NCI-H1417 treated with DMSO at 0.1 percent for 48 hours (cell line): ENCODE measurements around the gene CHGA.

Experiments used
- DNase-seq: peaks from one replicate; lab custom pipeline; 2025; lab: John Stamatoyannopoulos, UW

The CHGA gene

GRCh38 chr14:92929689-92930608 is 7.0 kb downstream of the CHGA start:
- no peak for DNase-seq

GRCh38 chr14:92930737-92931602 is 8.0 kb downstream of the CHGA start:
- DNase-seq = no peak

- no peak for DNase-seq
These were observed 8.9 kb downstream of the CHGA start for GRCh38 chr14:92931681-92932447.

GRCh38 chr14:92932448-92933395 is 9.8 kb downstream of the CHGA start:
- no peak for DNase-seq

GRCh38 chr14:92933481-92933880 is 10.5 kb downstream of the CHGA start:
- no peak for DNase-seq

GRCh38 chr14:92934196-92935085 is 11.5 kb downstream of the CHGA start:
- DNase-seq = no peak

GRCh38 chr14:92935446-92935845 is 12.5 kb downstream of the CHGA start:
- no peak for DNase-seq

GRCh38 chr14:92936085-92936484 is 13.1 kb downstream of the CHGA start:
- DNase-seq = no peak

- no peak for DNase-seq
These were observed 14.3 kb downstream of the CHGA start for GRCh38 chr14:92937051-92937937.

- DNase-seq = no peak
These were observed 15.4 kb downstream of the CHGA start for GRCh38 chr14:92938235-92938875.

- no peak for DNase-seq
These were observed 16.1 kb downstream of the CHGA start for GRCh38 chr14:92938890-92939671.

- no peak for DNase-seq
These were observed 16.7 kb downstream of the CHGA start for GRCh38 chr14:92939699-92940098.

- DNase-seq = no peak
These were observed 17.6 kb downstream of the CHGA start for GRCh38 chr14:92940543-92940942.

- DNase-seq = no peak
These were observed 18.6 kb downstream of the CHGA start for GRCh38 chr14:92941531-92941930.

- DNase-seq = no peak
These were observed 19.2 kb downstream of the CHGA start for GRCh38 chr14:92942136-92942535.

GRCh38 chr14:92942576-92942975 is 19.6 kb downstream of the CHGA start:
- DNase-seq = no peak

GRCh38 chr14:92942976-92943710 is 20.2 kb downstream of the CHGA start:
- DNase-seq = no peak
